ENCODE measurements around the gene DUSP28.

The DUSP28 gene

GRCh38 chr2:240576036-240576435, 15.9 kb downstream of the DUSP28 start:
- TF ChIP-seq CTCF (conservative IDR thresholded peaks at IDR 0.05), result no peak
- no peak for TF ChIP-seq ZFX (IDR thresholded peaks at IDR 0.05)
- H3K27ac ChIP-seq, result no peak overlapping the region

- TF ChIP-seq CTCF (conservative IDR thresholded peaks at IDR 0.05) (no peak), ZFX (IDR thresholded peaks at IDR 0.05) (no peak)
- no peak overlapping the region for H3K27ac ChIP-seq
Measured at GRCh38 chr2:240576436-240577205, 16.5 kb downstream of the DUSP28 start.

- no peak overlapping the region for H3K27ac ChIP-seq
- TF ChIP-seq ZFX (IDR thresholded peaks at IDR 0.05) (no peak), CTCF (conservative IDR thresholded peaks at IDR 0.05) (no peak)
Measured at GRCh38 chr2:240577281-240578109, 17.3 kb downstream of the DUSP28 start.

GRCh38 chr2:240578110-240578450, 17.9 kb downstream of the DUSP28 start:
- TF ChIP-seq ZFX (IDR thresholded peaks at IDR 0.05), result no peak
- H3K27ac ChIP-seq, result no peak overlapping the region

GRCh38 chr2:240578488-240578887, 18.3 kb downstream of the DUSP28 start:
- TF ChIP-seq ZFX (IDR thresholded peaks at IDR 0.05) (no peak), CTCF (conservative IDR thresholded peaks at IDR 0.05) (no peak)
- H3K27ac ChIP-seq, result no peak overlapping the region

- no peak for TF ChIP-seq ZFX (IDR thresholded peaks at IDR 0.05)
- TF ChIP-seq CTCF (conservative IDR thresholded peaks at IDR 0.05), result no peak
- no peak overlapping the region for H3K27ac ChIP-seq
Measured at GRCh38 chr2:240579071-240579762, 19.1 kb downstream of the DUSP28 start.

- TF ChIP-seq ZFX (IDR thresholded peaks at IDR 0.05) (no peak), CTCF (conservative IDR thresholded peaks at IDR 0.05) (no peak)
- H3K27ac ChIP-seq, result no peak overlapping the region
Measured at GRCh38 chr2:240579771-240580614, 19.8 kb downstream of the DUSP28 start.
